Measurements from ENCODE around the gene AGMO. TPM values are rescaled to one million over a fixed set of nuclear protein-coding genes. Genes with fewer than 3 reads are reported as not detected.

Gene AGMO
- total RNA-seq, 1 donor from 2014 or later: 0.35 TPM

DNA sequence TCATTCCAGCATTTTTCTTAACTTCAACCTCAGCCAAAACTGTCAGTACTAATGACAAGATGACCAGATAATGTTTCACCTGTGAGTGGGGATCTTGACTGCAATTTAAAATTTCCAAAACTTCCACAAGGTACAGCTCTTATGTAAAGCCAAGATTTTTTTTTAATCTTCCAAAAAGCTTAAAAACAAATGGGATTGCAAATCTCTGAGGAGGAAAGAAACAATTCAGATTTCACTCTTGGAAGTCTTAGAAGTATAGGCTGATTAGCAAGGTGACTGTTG is 90.2 kb downstream of the AGMO start:
- ATAC-seq (ENCODE audit: poor library complexity): no peak
- intact Hi-C loops (cut with DNase I): no loop called here
- DNase-seq: no peak

DNA sequence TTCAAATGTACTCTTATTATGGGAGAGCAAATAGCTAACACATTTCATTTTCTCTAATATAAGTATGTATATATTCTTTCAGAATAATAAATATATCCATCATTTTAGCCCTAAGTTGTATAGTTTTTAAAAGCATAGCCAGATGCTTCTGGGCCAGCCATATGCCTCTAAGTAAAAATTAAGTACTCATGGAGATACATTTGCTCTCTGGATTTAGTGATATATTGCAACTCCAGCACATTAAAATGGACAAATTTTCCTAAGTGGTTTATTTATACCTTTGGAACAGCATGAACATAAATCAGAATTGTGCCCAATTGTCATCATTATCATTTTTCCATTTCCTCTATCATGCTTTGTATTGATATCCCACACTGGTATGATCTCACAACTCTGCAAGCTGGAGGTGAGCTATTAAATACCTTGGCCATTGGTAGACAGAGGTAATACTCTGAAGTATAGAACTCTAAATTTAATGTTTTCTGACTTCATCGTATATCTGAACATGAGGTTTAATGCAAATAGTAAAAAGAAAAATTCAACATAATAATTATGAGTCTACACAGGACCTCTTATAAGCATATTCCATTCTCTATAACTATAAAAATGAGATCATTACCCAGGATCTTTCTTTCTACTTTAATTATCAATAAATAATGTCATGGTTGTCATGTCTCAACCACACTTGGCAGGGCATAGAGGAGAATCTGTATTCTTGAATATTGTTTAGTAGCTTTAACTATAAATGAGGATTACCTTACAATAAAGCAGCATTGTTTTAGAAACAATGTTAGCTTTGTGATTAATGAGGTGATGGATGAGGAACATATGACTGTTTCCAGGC is 90.8 kb downstream of the AGMO start:
- ATAC-seq (ENCODE audit: poor library complexity) (no peak), DNase-seq (no peak)
- intact Hi-C loops (cut with DNase I): no loop called here

GRCh38 chr7:15464667-15465121 is 97.1 kb downstream of the AGMO start:
- intact Hi-C loops (cut with DNase I): no loop called here
- ATAC-seq (ENCODE audit: poor library complexity): peak; percentile 58
- DNase-seq: no peak

- peak; percentile 80 for ATAC-seq (ENCODE audit: poor library complexity)
- intact Hi-C loops (cut with DNase I): no loop called here
- DNase-seq: no peak
Observed at GRCh38 chr7:15463801-15464666, 97.8 kb downstream of the AGMO start.

GRCh38 chr7:15462721-15463389 is 99.0 kb downstream of the AGMO start:
- intact Hi-C loops (cut with DNase I): no loop called here
- DNase-seq (no peak), ATAC-seq (ENCODE audit: poor library complexity) (no peak)

- ATAC-seq (ENCODE audit: poor library complexity): no peak
- no peak for DNase-seq
- intact Hi-C loops (cut with DNase I): no loop called here
Observed at GRCh38 chr7:15461576-15461975, 100.2 kb downstream of the AGMO start.

DNA sequence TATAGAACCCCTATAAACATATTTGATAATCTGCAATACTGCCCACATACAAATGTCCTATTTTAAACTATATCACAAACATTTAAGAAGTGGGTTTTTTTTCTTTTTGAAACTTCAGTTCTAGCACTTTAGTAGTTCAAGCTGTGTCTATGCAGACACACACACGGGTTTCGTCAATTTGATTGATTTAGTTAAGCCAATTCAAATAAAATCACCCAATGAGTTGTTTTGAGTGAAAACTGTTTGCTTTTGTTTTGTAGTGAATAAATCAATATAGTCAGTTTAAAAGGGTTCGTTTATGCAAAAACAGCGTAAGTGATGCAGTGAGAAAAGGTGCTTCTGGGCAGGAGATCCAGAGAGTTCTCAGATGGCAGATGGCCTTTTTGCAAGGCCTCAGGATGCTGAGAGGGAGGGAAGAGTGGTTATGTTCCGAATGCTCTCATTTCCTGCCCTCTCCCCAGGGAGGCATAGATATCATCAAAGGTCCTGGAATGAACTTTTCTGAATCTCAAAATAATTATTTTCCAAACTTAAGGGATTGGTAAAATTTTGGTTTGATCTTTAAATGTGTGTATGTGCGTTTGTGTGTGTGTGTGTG is 102.7 kb downstream of the AGMO start:
- peak; percentile 82 for ATAC-seq (ENCODE audit: poor library complexity)
- DNase-seq: no peak
- intact Hi-C loops (cut with DNase I): no loop called here

DNA sequence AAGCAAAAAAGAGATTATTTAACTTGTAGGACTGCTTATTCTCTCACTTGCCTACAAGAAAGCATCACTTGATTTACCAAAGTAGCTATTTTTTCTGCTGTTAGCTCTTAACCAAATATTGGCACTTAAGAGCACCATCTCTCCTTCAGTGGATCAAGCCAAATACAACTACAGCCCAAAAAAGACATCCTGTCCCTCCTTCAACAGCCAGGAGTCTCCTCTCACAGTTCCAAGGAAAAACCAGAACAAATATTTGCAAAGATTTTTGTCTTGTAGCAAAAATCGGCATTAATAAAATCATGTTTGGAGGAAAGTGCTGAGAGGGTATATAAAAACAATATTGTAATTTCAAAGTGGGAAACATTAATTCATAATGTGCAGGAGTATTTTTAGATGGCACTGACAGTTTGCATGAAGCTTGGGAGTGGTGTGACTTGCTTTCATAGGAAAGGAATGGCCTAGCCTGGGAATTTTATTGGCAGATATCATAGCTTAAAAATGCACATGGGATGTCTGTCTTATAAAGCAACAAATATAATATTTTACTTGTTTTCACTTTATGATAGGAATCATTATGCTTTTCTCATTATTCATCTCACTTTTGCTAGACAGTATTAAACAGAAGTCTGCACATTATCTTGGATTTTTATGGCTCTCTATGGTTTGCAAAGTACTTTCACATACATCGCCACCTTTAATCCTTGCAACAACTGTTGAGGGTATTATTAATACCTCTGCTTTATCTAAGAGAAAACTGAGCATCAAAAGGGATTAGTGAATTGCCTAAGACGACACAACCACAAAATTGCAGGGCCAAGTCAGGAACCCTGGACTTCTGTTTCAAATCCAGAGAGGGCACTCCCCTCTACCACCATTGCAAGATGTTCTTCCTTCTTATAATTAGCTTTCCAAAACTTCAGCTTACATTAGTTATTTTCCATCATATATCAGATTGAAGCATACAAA is 103.5 kb downstream of the AGMO start:
- DNase-seq (no peak), ATAC-seq (ENCODE audit: poor library complexity) (peak; percentile 68)
- intact Hi-C loops (cut with DNase I): no loop called here

DNA sequence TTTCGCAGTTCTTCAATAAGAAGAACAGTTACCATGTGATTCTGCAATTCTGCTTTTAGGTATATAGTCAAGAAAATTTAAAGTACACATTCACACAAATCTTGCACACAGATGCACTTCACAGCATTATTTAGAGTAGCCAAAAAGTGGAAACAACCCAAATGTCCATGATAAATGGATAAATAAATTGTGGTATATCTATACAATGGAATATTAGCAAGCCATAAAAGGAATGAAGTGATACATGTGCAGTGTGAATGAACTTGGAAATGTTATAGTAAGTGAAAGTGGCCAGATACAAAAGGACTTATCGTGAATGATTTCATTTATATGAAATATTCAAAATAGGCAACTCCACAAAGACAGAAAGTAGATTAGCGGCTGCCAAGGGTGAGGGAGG is 109.1 kb downstream of the AGMO start:
- DNase-seq: no peak
- no peak for ATAC-seq (ENCODE audit: poor library complexity)
- intact Hi-C loops (cut with DNase I): no loop called here

GRCh38 chr7:15446722-15447121 is 115.1 kb downstream of the AGMO start:
- intact Hi-C loops (cut with DNase I): no loop called here
- no peak for DNase-seq

GRCh38 chr7:15446280-15446679 is 115.5 kb downstream of the AGMO start:
- ATAC-seq (ENCODE audit: poor library complexity): no peak
- DNase-seq: no peak
- intact Hi-C loops (cut with DNase I): no loop called here

More at GRCh38 chr7:15446722-15447121, 115.1 kb downstream of the AGMO start:
- no peak for ATAC-seq (ENCODE audit: poor library complexity)

- no peak for ATAC-seq (ENCODE audit: poor library complexity)
- intact Hi-C loops (cut with DNase I): no loop called here
- DNase-seq: no peak
Observed at GRCh38 chr7:15441915-15442314, 119.9 kb downstream of the AGMO start.

DNA sequence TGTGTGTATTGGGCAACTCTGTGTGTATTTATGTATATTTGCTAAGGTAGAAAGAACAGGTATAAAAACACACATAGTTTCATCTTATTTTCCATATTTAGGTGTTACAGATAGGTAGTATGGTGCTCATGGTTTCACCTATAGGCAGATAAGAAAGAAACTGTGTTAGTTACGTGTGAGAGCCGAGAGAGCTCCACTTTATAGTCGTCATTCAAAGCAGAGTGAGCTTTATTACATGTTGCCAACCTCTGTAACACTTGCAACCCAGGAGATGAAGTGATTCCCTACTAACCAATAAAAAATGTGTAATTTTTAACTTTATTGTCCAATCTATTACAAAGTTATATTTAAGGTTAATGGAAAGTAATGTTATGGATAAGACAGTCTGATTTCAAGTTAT is 121.3 kb downstream of the AGMO start:
- intact Hi-C loops (cut with DNase I): no loop called here
- ATAC-seq (ENCODE audit: poor library complexity) (no peak), DNase-seq (no peak)

GRCh38 chr7:15439853-15440252 is 122.0 kb downstream of the AGMO start:
- ATAC-seq (ENCODE audit: poor library complexity): no peak
- no peak for DNase-seq
- intact Hi-C loops (cut with DNase I): no loop called here

DNA sequence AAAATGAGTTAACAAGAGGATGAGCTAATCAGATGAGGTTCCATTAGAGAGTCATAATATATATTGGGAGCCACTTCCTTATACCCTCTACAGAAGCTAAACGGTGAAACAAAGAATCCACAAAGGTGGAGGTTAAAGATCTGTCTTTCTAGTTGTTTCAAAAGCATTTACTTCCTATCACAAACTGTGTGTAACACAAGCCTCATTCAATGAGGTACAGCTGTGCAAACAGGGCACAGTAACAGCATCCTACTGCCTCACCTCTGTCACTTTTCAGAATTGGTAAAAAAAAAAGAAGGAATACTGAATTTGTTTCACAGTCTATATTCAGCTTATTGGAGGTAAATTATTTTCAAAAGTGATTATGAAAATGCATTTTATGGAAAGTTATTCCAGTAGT is 128.7 kb downstream of the AGMO start:
- ATAC-seq (ENCODE audit: poor library complexity) (no peak), DNase-seq (no peak)
- intact Hi-C loops (cut with DNase I): no loop called here

DNA sequence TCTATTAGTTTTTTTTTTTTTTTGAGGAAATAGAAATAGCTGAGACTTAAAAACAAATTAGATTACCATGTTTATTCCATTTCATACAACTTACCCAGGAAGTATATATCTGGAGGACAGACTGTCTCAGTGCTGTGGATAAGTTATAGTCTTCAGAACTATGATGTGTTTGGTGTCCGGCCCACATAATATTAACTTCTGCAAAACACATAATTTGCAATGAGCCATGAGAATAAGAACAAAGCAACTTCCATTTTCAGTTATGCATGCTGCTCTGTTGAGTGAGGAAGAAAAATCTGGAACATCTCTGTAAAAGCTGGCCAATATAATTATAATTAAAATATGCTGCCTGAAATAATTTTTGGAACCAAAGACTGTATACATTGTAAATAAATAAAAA is 130.9 kb downstream of the AGMO start:
- intact Hi-C loops (cut with DNase I): no loop called here
- ATAC-seq (ENCODE audit: poor library complexity) (no peak), DNase-seq (no peak)

DNA sequence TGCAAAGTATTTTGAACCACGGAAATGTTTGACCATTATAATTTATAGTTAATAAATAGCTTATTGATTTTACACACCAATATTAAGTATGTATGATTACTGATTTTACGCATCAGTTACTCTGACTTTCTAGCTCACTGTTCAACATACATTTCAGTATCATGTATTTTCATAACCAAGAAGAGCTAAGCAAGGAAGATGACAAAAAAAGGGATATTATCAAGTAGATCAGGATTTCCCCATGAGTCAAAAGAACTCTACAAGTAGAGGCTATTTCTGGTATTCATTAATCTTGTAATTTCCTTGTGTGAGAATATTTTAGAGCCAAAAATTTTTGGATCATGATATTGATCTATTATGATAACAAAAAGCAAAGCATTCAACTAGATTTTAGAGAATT is 131.6 kb downstream of the AGMO start:
- DNase-seq: no peak
- intact Hi-C loops (cut with DNase I): no loop called here
- no peak for ATAC-seq (ENCODE audit: poor library complexity)

DNA sequence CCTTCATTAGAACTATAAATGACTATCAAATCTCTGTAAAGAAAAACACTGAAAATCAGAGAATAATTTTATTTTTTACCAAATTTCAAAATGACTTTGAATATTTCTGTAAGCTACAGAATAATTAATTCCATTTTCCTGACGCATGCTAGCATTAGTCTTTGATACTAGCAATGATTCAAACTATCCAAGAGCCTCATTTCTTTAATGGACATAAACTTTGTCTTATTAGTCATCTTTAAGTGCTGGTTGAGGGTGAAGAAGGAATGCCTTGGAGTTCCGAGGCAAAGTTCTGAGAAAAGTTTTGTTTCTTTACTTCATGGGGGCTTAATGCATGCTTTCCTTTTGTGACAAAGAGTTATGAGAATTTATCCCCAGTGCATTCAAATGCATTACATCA is 137.3 kb downstream of the AGMO start:
- no peak for DNase-seq
- intact Hi-C loops (cut with DNase I): no loop called here

More for the DNA sequence above, 137.3 kb downstream of the AGMO start:
- no peak for ATAC-seq (ENCODE audit: poor library complexity)
